Keratinocyte (primary cell): ENCODE results near the gene RBMS3. TPM values are rescaled to one million over a fixed set of nuclear protein-coding genes. Genes with fewer than 3 reads are reported as not detected.

Experiments used
- DNase-seq: peaks from one replicate; pipeline ENCODE4 v3.0.0-alpha.2; 2011; ENCODE audit warnings: low read depth, missing footprints, low spot score
- FAIRE-seq: peaks from 2 replicates; lab custom pipeline; 2011; peaks lifted over from hg19 to GRCh38; lab: Jason Lieb, UNC
- H2AFZ ChIP-seq: 2 replicates; pipeline ENCODE4 v1.6.0; 2012; ENCODE audit warnings: low read length, control low read depth, inconsistent platforms; ENCODE audit not compliant: control insufficient read depth
- H3K27ac ChIP-seq: 2 replicates; pipeline ENCODE4 v1.5.1; 2011; ENCODE audit warnings: low read length; ENCODE audit not compliant: control insufficient read depth, insufficient read depth
- H3K27me3 ChIP-seq: 3 replicates; pipeline ENCODE4 v1.6.0; 2011; ENCODE audit warnings: low read length; ENCODE audit not compliant: control insufficient read depth, insufficient read depth; ENCODE audit errors: extremely low read depth
- H3K36me3 ChIP-seq, 2 experiments: 2 replicates in 1 of 2; 3 replicates in 1 of 2; pipeline ENCODE4 v1.5.1; 2011; ENCODE audit warnings: low read length in 2 of 2, mild to moderate bottlenecking in 1 of 2; ENCODE audit not compliant: control insufficient read depth in 2 of 2, insufficient read depth in 2 of 2; ENCODE audit errors: extremely low read depth in 1 of 2
- H3K4me1 ChIP-seq: 3 replicates; pipeline ENCODE4 v1.5.1; 2011; ENCODE audit warnings: low read length; ENCODE audit not compliant: control insufficient read depth, insufficient read depth; ENCODE audit errors: extremely low read depth
- H3K4me2 ChIP-seq: 3 replicates; pipeline ENCODE4 v1.6.0; 2011; ENCODE audit warnings: low read depth, low read length; ENCODE audit not compliant: control insufficient read depth, insufficient read depth; ENCODE audit errors: extremely low read depth
- H3K4me3 ChIP-seq, 3 experiments: fragments of 200-600 bp in 1 of 3; sonication (generic) in 1 of 3; 2 replicates in 2 of 3; 3 replicates in 1 of 3; pipeline ENCODE4 v1.5.1; 2011 to 2016; ENCODE audit warnings: low read length in 3 of 3, mild to moderate bottlenecking in 3 of 3, control low read depth in 2 of 3, inconsistent platforms in 1 of 3, low read depth in 1 of 3, mixed read lengths in 1 of 3, mixed run types in 1 of 3, moderate library complexity in 1 of 3; ENCODE audit not compliant: control insufficient read depth in 2 of 3, insufficient read depth in 2 of 3; ENCODE audit errors: extremely low read depth in 1 of 3
- H3K79me2 ChIP-seq: 2 replicates; pipeline ENCODE4 v1.6.0; 2012; ENCODE audit warnings: low read length; ENCODE audit not compliant: control insufficient read depth, insufficient read depth
- H3K9ac ChIP-seq: 3 replicates; pipeline ENCODE4 v1.6.0; 2011; ENCODE audit warnings: low read length; ENCODE audit not compliant: control insufficient read depth, insufficient read depth; ENCODE audit errors: extremely low read depth
- H3K9me1 ChIP-seq: 3 replicates; pipeline ENCODE4 v1.6.0; 2011; ENCODE audit warnings: low read length; ENCODE audit not compliant: control insufficient read depth, insufficient read depth; ENCODE audit errors: extremely low read depth
- H3K9me3 ChIP-seq: 2 replicates; pipeline ENCODE4 v1.5.1; 2012; ENCODE audit warnings: low read depth, low read length; ENCODE audit not compliant: control insufficient read depth
- H4K20me1 ChIP-seq: 3 replicates; pipeline ENCODE4 v1.6.0; 2011; ENCODE audit warnings: low read length; ENCODE audit not compliant: control insufficient read depth, insufficient read depth; ENCODE audit errors: extremely low read depth
- EZH2 ChIP-seq: IDR thresholded peaks from one replicate; pipeline ENCODE4 v1.6.1; 2012; ENCODE audit warnings: inconsistent platforms, mild to moderate bottlenecking, low read length, moderate library complexity
- dilution Hi-C: fragments of 300-500 bp; cut with MboI; formaldehyde crosslinking; loops from one replicate; pipeline ENCODE4 v1.7.0; 2020; ENCODE audit warnings: low sequenced_read_pairs; ENCODE audit not compliant: extremely low pct_ligation_motif_present
- polyA plus RNA-seq, 5 experiments: library from polyadenylated mRNA; depleted of rRNA in 3 of 5; stranded (reverse) in 3 of 5; stranded (forward) in 1 of 5; unstranded in 1 of 5; fragments of >200 nt; gene quantifications; 1 replicate in 1 of 5; 2 replicates in 3 of 5; 3 replicates in 1 of 5; pipeline versions ENCODE4 v1.2.1 to v1.2.3, GENCODE V29; 2011 to 2012; ENCODE audit warnings: missing spikeins in 2 of 5, low read depth in 1 of 5, low replicate concordance in 1 of 5
- TF ChIP-seq, protein P1 (sequence below), 3 experiments: IDR thresholded peaks in 1 of 3; conservative IDR thresholded peaks in 1 of 3; optimal IDR thresholded peaks in 1 of 3; 2 replicates in 2 of 3; 3 replicates in 1 of 3; pipeline versions ENCODE3 to v1.5.1; 2011; ENCODE audit warnings: low read length in 3 of 3, mild to moderate bottlenecking in 3 of 3, moderate library complexity in 2 of 3, control low read depth in 1 of 3, inconsistent platforms in 1 of 3; ENCODE audit not compliant: insufficient read depth in 2 of 3; ENCODE audit errors: extremely low read depth in 1 of 3

The RBMS3 gene
- polyA plus RNA-seq, 1 donor (not counting 4 experiments of a cell fraction or from before 2014, with no cell fraction given): 2.3 TPM

- Histone ChIP-seq H3K4me1 (no peaks in the 10 kb centered on the region), H3K79me2 (no peaks in the 10 kb centered on the region), H3K9me1 (no peaks in the 10 kb centered on the region), H3K9ac (no peak overlapping the region), H3K27me3 (no peaks in the 10 kb centered on the region), H3K4me2 (no peak overlapping the region), H4K20me1 (no peaks in the 10 kb centered on the region), H3K27ac (no peak overlapping the region), H2AFZ (no peak overlapping the region), H3K9me3 (no peaks in the 10 kb centered on the region), H3K36me3 (no peaks in the 10 kb centered on the region), H3K4me3 (no peak overlapping the region)
- DNase-seq (no peak), FAIRE-seq (no peak)
- dilution Hi-C loops: no loop called here
- TF ChIP-seq, protein P1, sequence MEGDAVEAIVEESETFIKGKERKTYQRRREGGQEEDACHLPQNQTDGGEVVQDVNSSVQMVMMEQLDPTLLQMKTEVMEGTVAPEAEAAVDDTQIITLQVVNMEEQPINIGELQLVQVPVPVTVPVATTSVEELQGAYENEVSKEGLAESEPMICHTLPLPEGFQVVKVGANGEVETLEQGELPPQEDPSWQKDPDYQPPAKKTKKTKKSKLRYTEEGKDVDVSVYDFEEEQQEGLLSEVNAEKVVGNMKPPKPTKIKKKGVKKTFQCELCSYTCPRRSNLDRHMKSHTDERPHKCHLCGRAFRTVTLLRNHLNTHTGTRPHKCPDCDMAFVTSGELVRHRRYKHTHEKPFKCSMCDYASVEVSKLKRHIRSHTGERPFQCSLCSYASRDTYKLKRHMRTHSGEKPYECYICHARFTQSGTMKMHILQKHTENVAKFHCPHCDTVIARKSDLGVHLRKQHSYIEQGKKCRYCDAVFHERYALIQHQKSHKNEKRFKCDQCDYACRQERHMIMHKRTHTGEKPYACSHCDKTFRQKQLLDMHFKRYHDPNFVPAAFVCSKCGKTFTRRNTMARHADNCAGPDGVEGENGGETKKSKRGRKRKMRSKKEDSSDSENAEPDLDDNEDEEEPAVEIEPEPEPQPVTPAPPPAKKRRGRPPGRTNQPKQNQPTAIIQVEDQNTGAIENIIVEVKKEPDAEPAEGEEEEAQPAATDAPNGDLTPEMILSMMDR (optimal IDR thresholded peaks at IDR 0.05 in 1 of 3, IDR thresholded peaks at IDR 0.05 in 1 of 3, conservative IDR thresholded peaks at IDR 0.05 in 1 of 3; ENCODE audit: extremely low read depth in 1 of 3, insufficient read depth in 2 of 3, low read length in 3 of 3): no peak
- TF ChIP-seq EZH2: no peak
These were observed 194.5 kb downstream of the RBMS3 start for GRCh38 chr3:29475305-29475840.

GRCh38 chr3:29475854-29476253 is 195.0 kb downstream of the RBMS3 start:
- Histone ChIP-seq H3K79me2 (no peaks in the 10 kb centered on the region), H3K27ac (no peak overlapping the region), H4K20me1 (no peaks in the 10 kb centered on the region), H2AFZ (no peak overlapping the region), H3K4me3 (no peak overlapping the region), H3K27me3 (no peaks in the 10 kb centered on the region), H3K9me3 (no peaks in the 10 kb centered on the region), H3K36me3 (no peaks in the 10 kb centered on the region), H3K4me1 (no peaks in the 10 kb centered on the region), H3K9ac (no peak overlapping the region), H3K4me2 (no peak overlapping the region), H3K9me1 (no peaks in the 10 kb centered on the region)
- dilution Hi-C loops: no loop called here
- DNase-seq (no peak), FAIRE-seq (no peak)
- TF ChIP-seq, protein P1 (optimal IDR thresholded peaks at IDR 0.05 in 1 of 3, IDR thresholded peaks at IDR 0.05 in 1 of 3, conservative IDR thresholded peaks at IDR 0.05 in 1 of 3; ENCODE audit: extremely low read depth in 1 of 3, insufficient read depth in 2 of 3, low read length in 3 of 3): no peak
- no peak for TF ChIP-seq EZH2
